Left forelimb (tissue), 1 donor: ENCODE measurements around the gene CECR2.
"Not testable (repeated sequence)": the region's sequence is repeated elsewhere in the genome, so short reads cannot be mapped to it uniquely, and the experiment has no call there.

Experiments used
- DNase-seq: peaks from one replicate; pipeline ENCODE4 v3.0.0-alpha.2; 2018; ENCODE audit warnings: low spot score

Gene CECR2

DNA sequence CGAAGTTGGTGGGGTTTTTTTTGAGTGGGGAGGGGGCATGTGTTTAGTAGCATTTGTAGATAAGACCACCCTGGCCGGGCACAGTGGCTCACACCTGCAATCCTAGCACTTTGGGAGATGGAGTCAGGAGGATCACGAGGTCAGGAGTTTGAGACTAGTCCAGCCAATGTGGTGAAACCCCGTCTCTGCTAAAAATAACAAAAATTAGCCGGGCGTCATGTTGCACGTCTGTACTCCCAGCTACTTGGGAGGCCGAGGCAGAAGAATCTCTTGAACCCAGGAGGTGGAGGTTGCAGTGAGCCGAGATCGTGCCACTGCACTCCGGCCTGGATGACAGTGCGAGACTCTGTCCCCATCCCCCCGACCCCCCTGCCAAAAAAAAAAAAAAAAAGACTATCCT, 34.6 kb downstream of the CECR2 start:
- no peak for DNase-seq

DNA sequence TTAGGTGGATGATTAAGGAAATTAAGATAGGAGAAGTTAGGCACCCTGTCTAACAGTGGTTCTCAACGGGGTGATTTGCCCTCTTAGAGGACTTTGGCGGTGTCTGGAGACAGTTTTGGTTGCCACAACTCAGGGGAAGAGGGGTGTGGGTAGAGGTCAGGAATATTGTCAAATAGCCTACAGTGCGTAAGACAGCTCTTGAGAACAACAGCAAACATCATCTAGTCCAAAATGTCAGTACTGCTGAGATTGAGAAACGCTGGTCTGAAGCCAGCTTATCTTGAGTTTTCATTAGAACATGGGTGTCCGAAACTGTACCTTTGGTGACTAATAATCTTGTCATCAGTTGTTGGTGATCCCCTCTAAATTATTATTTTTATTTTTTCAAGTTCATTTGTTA, 38.4 kb downstream of the CECR2 start:
- no peak for DNase-seq

DNA sequence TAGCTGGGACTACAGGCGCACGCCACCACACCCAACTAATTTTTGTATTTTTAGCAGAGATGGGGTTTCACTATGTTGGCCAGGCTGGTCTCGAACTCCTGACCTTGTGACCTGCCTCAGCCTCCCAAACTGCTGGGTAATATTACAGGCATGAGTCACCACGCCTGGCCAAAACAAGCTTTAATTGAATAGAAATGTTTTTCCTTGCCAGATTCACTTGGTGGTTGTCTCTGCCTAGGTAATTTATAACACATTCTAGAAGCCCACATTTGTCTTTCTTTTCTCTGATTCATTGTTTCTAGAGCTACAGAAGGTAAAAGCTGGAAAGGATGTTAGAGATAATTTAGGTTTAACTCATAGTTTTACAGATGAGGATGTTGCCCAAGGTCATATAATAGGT, 41.3 kb downstream of the CECR2 start:
- DNase-seq: no peak

DNA sequence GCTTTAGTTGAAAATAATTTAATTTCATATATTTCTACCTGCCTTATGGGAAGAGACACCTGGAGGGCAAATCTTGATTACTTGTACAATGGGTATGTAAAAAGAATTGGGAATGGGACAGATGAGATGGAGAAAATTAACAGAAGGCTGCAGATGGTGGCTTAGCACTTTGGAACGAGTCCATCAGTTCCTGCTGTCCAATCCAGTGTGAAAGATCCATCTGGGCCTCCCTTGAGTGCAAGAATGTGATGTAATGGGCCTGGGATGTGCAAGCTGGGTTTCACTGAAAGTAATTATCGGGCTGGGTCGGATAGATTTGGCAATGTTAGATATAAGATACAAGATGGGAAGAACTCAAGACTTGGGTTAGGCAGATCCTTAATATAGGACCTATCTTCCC, 42.0 kb downstream of the CECR2 start:
- DNase-seq: no peak

DNA sequence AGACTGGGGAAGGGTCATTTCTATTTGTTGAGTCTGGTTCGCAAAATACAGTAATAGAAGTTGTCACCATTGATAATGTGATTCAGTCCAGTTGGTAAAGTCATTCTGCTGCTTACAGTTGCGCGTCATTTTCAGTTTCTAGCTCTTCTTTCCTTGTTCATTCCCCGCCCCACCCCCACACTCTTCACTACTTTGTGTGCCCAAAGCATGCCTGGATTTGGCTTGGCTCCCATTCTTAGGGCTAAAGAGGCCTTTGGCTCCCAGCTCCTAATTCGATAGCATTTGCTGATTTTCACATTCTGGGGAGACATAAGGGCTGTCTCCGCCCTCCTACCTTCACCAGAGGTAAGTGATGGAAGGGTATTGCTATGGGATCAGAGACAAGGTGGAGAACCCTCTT, 43.0 kb downstream of the CECR2 start:
- no peak for DNase-seq

DNA sequence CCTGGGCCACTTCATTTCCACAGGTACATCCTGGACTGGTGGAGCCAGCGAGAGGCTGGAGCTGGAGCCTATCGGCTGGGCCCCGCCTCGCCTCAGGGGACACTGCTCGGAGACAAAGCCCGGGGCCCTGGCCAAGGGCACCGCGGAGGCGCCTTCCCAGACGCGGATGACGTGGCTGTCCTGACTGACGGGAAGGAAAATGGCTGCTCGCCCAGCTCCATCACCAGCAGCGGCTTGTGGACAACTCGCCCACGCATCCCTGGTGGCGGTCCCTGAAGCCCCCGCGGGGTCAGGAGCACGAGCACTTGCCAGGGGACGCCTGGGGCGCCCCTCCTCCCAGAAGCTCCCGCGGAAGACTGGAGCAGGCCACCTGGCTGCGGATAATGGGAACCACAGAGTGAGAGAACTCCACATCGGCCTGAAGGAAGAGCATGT, 49.6 kb downstream of the CECR2 start:
- DNase-seq: no peak

DNA sequence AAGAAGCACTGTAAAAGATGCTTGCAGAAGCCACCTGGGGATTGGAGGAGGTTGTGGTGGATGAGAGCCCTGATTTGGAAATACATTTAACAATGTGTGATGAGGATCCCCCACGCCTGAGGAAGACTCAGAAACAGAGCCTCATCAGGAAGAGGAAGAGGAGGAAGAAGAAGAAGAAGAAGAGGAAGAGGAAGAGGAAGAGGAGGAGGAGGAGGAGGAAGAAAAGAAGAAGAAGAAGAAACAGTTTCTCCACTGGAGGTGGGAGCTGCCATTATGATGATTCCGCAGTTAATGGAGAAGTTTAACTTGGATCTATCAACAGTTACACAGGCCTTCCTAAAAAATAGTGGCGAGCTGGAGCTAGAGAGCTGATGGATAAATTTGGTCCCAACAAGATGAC, 50.1 kb downstream of the CECR2 start:
- DNase-seq: no peak

DNA sequence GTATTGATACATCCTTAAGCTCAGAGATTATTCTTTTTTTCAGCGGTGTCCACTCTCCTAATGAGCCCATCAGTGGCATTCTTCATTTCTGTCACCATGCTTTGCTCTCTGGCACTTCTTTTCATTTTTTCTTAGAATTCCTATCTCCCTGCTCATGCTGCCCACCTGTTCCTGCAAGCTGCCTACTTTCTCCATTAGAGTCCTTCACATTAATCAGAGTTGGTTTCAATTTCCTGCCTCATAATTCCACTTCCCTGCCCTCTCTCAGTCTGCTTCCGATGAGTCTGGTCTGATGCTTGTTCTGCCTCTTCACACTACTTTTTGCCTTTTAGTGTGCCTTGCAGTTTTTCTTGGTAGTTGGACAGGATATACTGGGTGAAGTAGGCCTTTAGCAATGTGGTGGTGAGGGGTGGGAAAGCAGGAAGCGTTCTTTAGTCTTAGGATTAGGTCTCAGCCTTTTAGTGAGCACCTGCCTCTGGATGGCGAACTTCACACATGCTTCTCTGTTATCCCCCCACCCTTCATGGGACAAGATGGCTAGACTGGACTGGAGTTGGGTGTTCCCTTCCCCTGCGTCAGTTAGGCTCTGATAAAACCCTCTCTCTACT, 53.6 kb downstream of the CECR2 start:
- DNase-seq: no peak

DNA sequence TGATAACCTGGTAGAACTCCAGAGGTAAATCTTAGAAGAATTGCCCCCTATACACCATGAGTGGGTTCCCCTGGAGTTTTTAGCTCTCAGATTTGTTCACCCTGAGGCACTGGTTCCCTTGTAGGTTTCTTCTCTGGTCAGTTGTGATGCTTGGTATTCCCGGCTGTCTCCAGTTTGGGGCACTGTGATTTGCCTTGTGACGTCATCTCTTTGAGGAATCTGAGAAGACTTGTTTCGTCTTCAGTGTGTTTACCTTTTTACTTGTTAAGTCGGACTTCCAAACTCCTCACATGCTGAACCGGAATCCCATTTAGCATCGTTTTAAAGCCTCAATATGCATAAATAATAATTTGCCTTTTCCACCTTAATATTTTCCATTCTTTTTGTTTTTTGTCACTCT, 54.4 kb downstream of the CECR2 start:
- DNase-seq: no peak

DNA sequence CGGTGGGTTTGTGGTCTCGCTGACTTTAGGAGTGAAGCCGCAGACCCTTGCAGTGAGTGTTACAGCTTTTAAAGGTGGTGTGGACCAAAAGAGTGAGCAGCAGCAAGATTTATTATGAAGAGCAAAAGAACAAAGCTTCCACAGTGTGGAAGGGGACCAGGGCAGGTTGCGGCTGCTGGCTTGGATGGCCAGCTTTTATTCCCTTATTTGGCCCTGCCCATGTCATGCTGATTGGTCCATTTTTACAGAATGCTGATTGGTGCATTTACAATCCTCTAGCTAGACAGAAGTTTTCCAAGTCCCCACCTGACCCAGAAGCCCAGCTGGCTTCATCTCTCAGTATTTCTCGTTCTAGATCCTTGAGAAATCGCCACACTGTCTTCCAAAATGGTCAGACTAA, 58.3 kb downstream of the CECR2 start:
- not testable (repeated sequence) for DNase-seq

DNA sequence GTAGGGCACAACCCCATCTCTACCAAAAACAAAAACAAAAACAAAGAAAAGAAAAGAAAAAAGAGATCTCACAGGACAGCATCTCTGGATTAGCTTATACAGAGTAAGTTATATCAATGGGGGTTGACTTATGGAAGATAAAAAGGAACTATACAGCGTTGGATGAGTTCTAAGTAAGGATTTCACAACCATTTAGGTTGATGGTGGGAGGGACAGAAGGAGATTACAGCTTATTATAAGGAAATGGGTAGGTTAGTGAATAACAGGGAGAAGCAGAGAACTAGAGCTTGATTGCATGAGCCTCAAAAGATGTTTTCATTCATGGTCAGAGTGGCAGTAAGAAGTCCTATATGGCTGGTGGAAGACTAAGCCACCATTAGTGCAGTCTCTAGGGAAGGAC, 60.3 kb downstream of the CECR2 start:
- DNase-seq: no peak

DNA sequence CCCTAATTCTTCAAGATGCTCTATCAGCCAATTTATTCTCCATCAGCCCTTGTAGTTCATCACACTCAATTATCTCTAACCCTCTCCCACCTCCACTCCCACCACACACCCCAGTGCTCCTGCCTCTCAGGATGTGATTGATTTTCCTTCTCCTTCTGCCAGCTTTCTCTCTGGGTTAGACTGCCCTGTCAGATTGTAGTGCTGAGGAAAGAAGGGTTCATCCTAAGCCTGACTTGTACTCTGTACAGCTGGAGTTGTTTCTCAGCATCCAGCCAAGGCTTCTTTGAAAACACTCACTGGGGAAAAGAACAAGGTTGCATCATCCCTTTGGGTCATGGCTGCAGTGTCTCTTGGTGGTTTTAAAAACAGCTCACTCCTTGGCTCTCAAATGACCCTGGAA, 61.2 kb downstream of the CECR2 start:
- DNase-seq: no peak

DNA sequence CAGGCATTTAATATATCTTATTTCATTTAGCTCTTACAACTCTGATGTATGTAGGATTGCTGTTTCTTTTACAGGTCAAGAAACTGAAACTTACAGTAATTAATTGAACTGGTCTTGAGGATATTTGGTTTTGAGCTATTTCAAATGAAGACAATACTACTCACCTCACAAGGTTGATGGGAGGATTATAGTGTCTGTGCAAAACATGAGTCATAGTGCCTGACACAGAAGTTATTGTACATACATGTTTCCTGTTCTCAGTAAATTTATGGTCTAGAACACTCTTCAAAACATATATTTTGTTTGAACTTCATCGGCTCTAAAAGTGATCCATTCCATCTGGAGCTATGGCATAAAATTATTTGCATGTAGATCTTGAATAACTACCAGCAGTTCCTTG, 61.9 kb downstream of the CECR2 start:
- no peak for DNase-seq

DNA sequence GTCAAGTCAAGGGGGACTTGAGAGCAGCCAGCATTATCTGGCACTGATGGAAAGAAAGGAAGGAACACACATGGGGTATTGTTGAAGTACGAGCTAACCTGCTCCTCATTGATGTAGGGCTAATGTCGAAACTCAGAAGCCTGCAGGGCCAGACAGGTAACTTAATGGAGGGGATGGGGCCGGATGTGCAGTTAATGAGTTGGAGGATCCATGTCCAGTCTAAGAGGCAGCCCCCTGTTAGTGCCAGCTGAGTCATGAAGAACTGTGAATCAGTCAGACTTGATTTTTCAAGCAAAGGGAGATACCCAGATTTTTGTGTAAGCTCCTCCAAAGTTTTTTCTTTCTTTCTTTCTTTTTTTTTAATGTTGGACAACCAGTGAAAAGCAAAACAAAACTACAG, 65.6 kb downstream of the CECR2 start:
- no peak for DNase-seq

DNA sequence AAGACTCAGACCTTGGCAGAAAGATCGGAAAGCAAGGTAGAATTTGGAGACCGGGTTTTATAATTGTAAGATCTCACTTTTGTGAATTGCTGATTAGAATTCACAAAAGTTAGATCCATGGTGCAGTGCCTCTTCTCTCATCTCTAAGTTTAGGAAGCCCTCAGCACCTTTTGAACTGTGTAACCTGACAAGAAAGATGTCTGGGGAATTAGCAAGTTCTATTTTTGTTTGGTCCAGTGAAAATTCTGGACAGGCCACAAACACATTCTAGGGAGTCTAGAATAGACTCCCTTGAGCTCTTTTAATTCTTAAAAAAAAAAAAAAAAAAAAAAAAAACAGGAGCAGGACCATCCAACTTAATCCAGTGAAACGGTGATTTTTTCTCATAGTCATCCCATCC, 66.1 kb downstream of the CECR2 start:
- no peak for DNase-seq

DNA sequence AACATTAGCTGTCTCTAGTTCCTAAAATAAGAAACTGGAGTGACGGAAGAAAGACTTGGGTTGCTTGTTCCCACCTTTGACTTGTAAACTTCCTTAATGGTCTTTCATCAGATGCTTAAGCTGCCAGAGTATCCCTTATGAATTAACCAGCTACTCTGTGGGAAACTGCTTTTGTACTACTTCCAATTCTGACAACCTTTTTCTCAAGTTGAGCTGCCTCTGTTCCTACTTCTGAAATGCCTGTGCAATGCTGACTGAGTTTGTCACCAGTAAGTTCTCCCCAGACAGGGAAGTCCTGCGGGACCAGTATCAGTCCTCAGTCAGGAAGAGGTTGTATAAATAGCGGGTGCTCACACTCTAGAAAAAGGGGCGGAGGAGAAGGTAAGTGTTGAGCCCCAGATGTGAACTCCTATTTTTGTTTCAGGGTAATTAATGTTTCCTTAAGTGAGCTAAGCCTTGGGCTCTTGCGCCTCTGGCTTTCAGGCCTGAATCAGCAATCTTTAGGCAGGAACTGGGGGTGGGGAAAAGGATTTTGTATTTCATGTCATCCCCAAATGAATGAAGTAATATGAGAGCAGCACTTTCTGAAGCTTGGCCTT, 67.2 kb downstream of the CECR2 start:
- no peak for DNase-seq

DNA sequence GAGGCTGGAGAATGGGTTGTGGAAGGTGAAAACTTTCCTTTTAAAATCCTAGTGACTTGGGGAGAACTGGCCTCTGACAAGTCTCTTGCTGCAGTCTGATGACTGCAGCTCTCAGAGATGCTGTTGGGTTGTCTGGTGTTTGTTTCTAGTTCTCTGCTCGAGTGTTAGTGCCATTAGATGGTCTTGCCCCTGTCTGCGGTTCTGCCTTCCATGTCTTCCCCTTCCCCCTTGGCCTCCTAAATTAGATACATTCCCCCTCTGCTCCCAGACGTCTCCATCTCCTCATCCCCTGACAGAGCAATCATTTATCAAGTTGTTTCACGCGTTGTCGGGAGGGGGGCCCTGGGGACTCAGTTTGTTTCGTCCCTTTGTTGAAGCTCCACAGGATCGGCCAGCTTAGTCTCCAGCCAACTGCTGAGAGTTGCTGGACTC, 67.7 kb downstream of the CECR2 start:
- no peak for DNase-seq

DNA sequence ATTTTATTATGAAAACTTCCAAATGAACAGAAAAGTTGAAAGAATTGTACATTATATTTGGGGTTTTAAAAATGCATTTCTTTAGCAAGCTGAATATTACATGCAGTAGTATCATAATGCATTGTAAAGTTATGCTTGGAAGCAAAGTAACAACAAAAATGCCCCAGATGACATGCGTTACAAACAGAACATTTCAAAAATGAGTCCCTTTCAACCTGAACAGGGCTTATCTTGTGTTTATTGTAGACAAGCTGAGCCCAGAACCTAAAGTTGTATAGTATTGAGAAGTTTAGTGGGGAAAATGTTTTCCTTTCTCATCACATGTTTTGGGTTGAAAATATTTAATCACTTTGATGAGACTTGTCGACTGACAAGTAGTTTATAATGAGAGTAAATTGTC, 68.8 kb downstream of the CECR2 start:
- DNase-seq: no peak

DNA sequence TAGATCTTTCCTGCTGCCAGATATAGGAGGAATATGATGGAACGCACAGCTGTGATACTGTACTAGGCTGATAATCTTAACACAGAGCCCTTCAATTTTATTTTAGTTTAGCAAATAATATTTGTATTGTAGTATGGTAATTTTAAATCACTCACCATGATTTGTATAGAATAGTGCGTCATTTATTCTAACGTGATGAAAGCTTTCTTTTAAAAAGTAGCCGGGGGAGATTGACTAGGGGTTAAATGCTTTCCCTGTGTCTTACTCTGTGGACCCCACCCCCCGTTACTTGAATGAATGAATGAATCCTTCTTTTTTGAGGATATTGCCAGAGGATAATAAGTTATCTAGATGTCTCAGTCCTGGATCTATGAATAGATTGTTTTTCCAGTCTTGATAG, 72.1 kb downstream of the CECR2 start:
- DNase-seq: no peak

DNA sequence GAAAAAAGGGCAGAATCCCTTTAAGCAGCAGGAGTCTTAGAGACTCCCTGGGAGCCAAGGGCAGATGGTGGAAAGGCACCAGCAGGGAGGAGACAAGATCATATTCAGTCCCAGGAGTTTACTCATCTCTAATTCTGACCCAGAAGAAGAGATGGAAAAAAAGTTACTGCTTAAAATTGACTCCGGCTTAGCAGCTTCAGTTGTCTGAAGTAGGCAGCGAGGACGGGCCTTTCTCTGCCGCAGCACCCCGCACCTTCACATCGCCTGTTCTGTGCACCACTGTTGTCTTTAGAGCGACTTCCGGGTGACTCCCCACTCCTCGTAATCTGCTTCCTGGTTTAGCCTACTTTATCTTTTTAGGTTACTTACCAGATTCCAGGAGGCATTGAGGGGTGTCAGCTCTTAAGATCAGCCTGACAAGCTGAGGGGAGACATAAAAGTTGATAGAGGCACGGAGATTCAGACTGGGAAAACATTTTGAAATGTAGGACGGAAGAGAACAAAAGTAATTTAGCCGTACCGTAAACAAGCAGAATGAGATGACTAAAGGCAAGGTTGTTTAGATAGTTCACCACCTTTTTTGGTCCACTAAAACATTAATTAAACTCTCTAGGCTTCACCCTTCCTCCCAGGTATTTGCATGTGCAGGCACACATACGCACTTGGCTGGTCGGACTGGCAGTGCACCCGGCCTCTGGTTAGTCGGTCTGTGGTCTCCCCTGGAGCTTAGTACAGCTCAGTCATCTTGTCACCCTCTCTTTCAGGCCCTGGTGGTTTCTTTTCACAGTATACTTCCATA, 74.3 kb downstream of the CECR2 start:
- no peak for DNase-seq

DNA sequence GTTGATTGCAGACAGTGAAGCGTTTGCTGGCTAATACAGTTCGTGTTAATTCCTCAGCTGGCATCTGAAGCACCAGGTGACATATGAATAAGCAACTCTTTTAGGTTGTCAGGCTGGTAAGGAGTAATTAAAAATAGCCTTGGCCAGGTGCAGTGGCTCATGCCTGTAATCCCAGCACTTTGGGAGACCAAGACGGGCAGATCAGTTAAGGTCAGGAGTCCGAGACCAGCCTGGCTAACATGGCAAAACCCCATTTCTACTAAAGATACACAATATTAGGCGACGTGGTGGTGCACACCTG, 74.9 kb downstream of the CECR2 start:
- no peak for DNase-seq

DNA sequence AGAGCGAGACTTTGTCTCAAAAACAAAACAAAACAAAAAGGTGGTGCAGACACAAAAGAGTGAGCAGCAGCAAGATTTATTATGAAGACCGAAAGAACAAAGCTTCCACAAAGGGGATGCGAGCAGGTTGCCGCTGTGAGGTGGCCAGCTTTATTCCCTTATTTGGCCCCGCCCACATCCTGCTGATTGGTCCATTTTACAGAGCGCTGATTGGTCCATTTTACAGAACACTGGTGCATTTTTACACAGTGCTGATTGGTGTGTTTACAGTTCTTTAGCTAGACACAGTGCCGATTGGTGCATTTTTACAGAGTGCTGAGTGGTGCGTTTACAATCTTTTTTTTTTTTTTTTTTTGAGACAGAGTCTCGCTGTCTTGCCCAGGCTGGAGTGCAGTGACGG, 77.4 kb downstream of the CECR2 start:
- DNase-seq: no peak

DNA sequence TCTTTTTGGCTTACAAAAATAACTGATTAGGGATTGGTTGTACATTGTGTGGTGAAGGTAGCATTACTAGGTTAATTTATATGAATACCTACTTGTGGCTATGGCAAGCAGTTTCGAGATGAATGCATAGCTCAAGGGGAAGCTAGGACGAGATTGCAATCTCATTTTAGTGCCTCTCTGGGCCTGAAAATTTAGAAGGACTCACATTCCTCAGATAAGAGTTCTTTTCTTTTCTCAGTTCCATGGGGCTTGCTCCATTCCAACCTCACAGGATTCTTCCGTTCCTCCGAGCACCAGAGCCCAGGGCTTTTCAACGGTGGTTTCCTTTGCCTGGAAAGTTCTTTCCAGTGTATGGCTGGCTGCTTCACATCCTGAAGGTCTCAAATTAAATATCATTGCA, 82.1 kb downstream of the CECR2 start:
- DNase-seq: no peak

DNA sequence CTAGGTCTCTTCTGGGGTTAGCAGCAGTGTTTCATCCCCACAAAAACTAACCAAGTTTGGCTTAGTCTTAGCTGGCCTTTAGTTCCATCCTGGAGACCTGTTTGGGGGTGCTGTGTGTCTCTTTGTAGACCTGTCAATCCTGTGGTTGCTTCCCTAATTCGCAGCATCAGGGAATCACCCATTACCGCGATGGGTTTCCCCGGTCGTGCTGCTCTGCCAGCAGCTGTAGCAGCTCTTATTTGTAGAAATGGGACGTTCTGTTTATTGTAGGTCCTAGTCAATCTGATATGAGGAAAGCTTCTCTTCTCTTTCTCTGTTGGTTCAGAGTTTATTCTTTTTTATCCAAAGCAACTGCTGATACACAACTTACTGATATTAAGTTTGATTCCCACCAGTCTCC, 91.6 kb downstream of the CECR2 start:
- DNase-seq: no peak
